Type B pancreatic cell (in vitro differentiated cells): ENCODE data around the gene MICU1. TPM values are rescaled to one million over a fixed set of nuclear protein-coding genes. Genes with fewer than 3 reads are reported as not detected.

Experiments
- DNase-seq: peaks from one replicate; pipeline ENCODE4 v3.0.0; 2021; ENCODE audit warnings: mixed read lengths; ENCODE audit not compliant: unreplicated experiment; ENCODE audit errors: extremely low spot score
- H3K27ac Mint-ChIP-seq: 2 replicates; pipeline ENCODE4 v1.8.0; 2021; ENCODE audit warnings: mild to moderate bottlenecking, mixed read lengths
- H3K27me3 Mint-ChIP-seq: 2 replicates; pipeline ENCODE4 v1.8.0; 2021; ENCODE audit warnings: mixed read lengths
- H3K36me3 Mint-ChIP-seq: 2 replicates; pipeline ENCODE4 v1.8.0; 2021; ENCODE audit warnings: mixed read lengths
- H3K4me1 Mint-ChIP-seq: one replicate; pipeline ENCODE4 v1.8.0; 2021; ENCODE audit warnings: mixed read lengths; ENCODE audit not compliant: unreplicated experiment
- H3K4me3 Mint-ChIP-seq: 2 replicates; pipeline ENCODE4 v1.8.0; 2021; ENCODE audit warnings: mild to moderate bottlenecking, mixed read lengths
- H3K9me3 Mint-ChIP-seq: 2 replicates; pipeline ENCODE4 v1.8.0; 2021; ENCODE audit warnings: mixed read lengths
- total RNA-seq: library from RNA; stranded (reverse); gene quantifications from 2 replicates; pipeline ENCODE4 v1.2.1, GENCODE V29; 2021; ENCODE audit warnings: low replicate concordance
- TF ChIP-seq, protein P1 (sequence below): fragments of 200-600 bp; sonication (generic); conservative IDR thresholded peaks from 2 replicates; pipeline ENCODE4 v1.5.0; 2021; ENCODE audit warnings: antibody characterized with exemption, mild to moderate bottlenecking

The MICU1 gene
- total RNA-seq, 1 donor from 2014 or later: 40.3 TPM

DNA sequence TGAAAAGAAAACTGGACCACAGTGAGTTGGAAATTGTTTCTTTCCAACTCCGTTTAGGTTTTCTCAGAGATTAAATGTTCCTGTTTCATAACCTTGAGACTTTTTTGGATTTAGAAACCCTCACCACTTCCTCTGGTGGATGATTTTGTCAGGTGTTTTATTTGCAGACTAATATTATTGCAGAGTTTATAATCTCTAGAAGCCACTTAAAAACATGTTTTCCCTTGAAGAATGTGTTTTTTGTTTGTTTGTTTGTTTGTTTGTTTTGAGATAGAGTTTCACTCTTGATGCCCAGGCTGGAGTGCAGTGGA is 520 bp upstream of the MICU1 start:
- Mint-ChIP-seq H3K9me3 (no peaks in the 10 kb centered on the region), H3K27me3 (no peaks in the 10 kb centered on the region), H3K4me3 (peak overlapping the region; percentile 100), H3K27ac (peak overlapping the region; percentile 96), H3K4me1 (peaks cover 12% of the 10 kb centered on the region), H3K36me3 (no peaks in the 10 kb centered on the region)
- TF ChIP-seq, protein P1, sequence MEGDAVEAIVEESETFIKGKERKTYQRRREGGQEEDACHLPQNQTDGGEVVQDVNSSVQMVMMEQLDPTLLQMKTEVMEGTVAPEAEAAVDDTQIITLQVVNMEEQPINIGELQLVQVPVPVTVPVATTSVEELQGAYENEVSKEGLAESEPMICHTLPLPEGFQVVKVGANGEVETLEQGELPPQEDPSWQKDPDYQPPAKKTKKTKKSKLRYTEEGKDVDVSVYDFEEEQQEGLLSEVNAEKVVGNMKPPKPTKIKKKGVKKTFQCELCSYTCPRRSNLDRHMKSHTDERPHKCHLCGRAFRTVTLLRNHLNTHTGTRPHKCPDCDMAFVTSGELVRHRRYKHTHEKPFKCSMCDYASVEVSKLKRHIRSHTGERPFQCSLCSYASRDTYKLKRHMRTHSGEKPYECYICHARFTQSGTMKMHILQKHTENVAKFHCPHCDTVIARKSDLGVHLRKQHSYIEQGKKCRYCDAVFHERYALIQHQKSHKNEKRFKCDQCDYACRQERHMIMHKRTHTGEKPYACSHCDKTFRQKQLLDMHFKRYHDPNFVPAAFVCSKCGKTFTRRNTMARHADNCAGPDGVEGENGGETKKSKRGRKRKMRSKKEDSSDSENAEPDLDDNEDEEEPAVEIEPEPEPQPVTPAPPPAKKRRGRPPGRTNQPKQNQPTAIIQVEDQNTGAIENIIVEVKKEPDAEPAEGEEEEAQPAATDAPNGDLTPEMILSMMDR: peak; percentile 26
- no peak for DNase-seq

DNA sequence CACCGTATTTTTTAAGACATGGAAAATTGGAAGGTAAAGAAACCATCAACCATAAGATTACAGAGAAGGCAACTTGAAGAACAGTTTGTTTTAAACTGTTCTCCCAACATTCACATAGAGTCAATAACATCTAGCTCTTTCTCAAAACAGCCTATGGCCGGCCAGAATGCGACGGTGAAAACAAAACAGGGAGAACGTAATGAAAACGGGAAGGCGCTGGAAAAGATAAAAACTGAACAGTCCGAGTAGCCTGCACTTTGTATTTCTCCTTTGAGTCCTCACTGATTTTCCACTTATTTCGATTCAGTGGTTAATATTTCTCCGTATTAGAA is 637 bp downstream of the MICU1 start:
- Mint-ChIP-seq H3K36me3 (no peaks in the 10 kb centered on the region), H3K4me3 (peak overlapping the region; percentile 100), H3K9me3 (no peaks in the 10 kb centered on the region), H3K27me3 (no peaks in the 10 kb centered on the region), H3K27ac (peak overlapping the region; percentile 96), H3K4me1 (peaks cover 12% of the 10 kb centered on the region)
- TF ChIP-seq, protein P1: no peak
- DNase-seq: no peak

DNA sequence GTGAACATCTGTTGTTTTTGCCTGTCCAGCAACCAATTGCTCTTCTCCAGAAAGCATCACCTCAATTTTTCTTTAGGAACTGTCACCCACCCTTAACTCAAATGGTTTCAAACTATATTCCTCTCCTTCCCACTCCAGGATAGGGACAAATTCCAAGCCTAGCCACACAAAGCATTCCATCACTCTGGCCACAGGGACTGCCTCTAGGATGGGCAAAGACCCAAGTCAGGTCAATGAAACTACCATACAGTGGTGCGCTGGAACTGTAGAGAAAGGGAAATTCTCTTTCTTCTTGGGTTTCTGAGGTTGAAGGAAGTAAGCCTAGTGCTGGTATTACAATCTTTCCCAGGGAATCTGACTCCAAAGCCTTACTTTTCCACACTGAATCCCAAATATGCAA is 3.6 kb downstream of the MICU1 start:
- H3K27ac Mint-ChIP-seq: no peak overlapping the region
- DNase-seq: no peak
- peaks cover 12% of the 10 kb centered on the region for H3K4me1 Mint-ChIP-seq
- no peaks in the 10 kb centered on the region for H3K27me3 Mint-ChIP-seq
- no peaks in the 10 kb centered on the region for H3K9me3 Mint-ChIP-seq
- TF ChIP-seq, protein P1: no peak
- no peaks in the 10 kb centered on the region for H3K36me3 Mint-ChIP-seq
- H3K4me3 Mint-ChIP-seq: no peak overlapping the region

DNA sequence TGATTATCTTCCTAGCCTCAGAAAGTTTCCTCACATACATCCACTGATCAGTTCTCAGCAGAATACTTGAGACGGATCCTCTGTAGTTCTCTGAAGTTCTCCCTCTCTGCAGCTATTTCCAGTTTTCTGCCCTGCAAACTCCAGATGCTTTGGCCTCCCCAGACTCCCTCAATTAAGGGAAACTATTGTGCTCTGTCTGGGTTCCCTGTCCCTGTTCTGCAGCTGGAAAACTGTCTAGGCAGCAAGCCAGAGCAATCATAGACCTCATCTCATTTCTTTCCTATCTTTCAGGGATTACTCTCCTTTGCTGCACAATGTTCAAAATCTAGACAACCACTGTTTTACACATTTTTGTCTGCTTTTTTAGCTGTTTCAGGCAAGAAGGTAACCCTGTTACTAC is 9.2 kb downstream of the MICU1 start:
- H3K36me3 Mint-ChIP-seq: peaks cover 13% of the 10 kb centered on the region
- H3K9me3 Mint-ChIP-seq: no peaks in the 10 kb centered on the region
- H3K4me3 Mint-ChIP-seq: no peak overlapping the region
- TF ChIP-seq, protein P1: no peak
- no peak for DNase-seq
- H3K27ac Mint-ChIP-seq: no peak overlapping the region
- no peaks in the 10 kb centered on the region for H3K27me3 Mint-ChIP-seq
- peaks cover 10% of the 10 kb centered on the region for H3K4me1 Mint-ChIP-seq

DNA sequence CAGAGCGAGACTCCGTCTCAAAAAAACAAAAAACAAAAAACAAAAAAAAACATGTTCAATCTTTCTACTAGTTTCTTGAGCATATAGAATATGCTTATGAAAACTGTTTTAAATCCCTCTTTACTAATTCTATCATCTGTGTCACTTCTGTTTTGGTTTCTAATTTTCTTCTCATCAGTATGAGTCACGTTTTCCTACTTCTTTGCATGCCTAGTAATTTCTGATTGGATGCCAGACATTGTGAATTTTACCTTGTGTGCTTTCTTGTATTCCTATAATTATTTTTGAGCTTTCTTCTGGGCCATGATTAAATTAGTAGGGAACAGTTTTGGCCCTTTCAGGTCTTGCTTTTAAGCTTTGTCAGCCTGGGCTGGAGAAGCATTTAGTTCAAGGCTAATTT is 9.9 kb downstream of the MICU1 start:
- no peak for DNase-seq
- H3K4me3 Mint-ChIP-seq: no peak overlapping the region
- no peak overlapping the region for H3K27ac Mint-ChIP-seq

More for the DNA sequence above, 9.9 kb downstream of the MICU1 start:
- H3K9me3 Mint-ChIP-seq: no peaks in the 10 kb centered on the region
- H3K36me3 Mint-ChIP-seq: peaks cover 13% of the 10 kb centered on the region
- no peaks in the 10 kb centered on the region for H3K27me3 Mint-ChIP-seq
- H3K4me1 Mint-ChIP-seq: peaks cover 15% of the 10 kb centered on the region
- TF ChIP-seq, protein P1: no peak
